ENCODE results near the gene MRPS26. TPM values are rescaled to one million over a fixed set of nuclear protein-coding genes. Genes with fewer than 3 reads are reported as not detected.

The MRPS26 gene
- total and polyA plus RNA-seq, 10 of the 15 experiments (the other 5 are each of a cell fraction or from before 2014, with no cell fraction given): 3.9 to 95.3 (median 46.5) TPM

DNA sequence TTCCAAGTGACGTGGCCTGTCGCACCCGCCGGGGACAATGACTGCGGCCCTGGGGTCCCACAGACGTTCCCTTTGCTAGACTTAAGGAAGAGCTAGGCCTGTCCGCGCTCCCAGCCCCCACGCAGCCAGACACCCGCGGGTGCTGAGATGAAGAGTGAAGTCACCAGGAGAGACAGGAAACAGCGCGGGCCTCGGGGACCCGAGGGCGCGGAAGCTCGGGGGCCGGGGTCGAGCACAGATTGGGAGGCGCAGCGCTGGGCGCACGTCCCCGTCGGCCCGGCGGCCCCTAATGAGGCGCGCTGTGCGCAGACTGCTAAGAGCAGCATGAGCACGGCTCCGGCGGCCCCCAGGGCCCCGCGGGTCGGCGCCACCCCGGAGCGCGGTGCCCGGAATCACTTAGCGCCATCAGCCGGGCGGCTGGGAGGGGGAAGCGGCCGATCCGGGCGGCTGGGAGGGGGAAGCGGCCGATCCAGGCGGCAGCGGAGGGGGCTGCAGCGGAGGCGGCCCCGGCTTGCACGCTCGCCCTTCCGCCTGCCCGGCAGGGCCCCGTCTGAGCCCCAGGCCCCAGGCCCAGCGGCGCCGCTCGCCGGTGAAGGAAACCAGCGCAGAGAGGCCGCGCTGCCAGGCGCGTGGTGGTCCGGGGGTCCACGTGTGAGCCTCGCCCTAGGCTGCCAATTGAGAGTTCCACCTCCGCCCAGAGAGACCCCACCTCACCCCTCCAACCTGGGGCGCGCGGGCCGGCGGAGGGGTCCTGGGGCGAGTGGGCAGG, 46.9 kb downstream of the MRPS26 start (continued):
- TF ChIP-seq, protein P1, sequence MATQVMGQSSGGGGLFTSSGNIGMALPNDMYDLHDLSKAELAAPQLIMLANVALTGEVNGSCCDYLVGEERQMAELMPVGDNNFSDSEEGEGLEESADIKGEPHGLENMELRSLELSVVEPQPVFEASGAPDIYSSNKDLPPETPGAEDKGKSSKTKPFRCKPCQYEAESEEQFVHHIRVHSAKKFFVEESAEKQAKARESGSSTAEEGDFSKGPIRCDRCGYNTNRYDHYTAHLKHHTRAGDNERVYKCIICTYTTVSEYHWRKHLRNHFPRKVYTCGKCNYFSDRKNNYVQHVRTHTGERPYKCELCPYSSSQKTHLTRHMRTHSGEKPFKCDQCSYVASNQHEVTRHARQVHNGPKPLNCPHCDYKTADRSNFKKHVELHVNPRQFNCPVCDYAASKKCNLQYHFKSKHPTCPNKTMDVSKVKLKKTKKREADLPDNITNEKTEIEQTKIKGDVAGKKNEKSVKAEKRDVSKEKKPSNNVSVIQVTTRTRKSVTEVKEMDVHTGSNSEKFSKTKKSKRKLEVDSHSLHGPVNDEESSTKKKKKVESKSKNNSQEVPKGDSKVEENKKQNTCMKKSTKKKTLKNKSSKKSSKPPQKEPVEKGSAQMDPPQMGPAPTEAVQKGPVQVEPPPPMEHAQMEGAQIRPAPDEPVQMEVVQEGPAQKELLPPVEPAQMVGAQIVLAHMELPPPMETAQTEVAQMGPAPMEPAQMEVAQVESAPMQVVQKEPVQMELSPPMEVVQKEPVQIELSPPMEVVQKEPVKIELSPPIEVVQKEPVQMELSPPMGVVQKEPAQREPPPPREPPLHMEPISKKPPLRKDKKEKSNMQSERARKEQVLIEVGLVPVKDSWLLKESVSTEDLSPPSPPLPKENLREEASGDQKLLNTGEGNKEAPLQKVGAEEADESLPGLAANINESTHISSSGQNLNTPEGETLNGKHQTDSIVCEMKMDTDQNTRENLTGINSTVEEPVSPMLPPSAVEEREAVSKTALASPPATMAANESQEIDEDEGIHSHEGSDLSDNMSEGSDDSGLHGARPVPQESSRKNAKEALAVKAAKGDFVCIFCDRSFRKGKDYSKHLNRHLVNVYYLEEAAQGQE (IDR thresholded peaks at IDR 0.05; ENCODE audit: low read depth, low read length): no peak
- no peak for TF ChIP-seq ZNF274 (IDR thresholded peaks at IDR 0.05; ENCODE audit: insufficient read depth, insufficient read length)
- TF ChIP-seq NFXL1 (IDR thresholded peaks at IDR 0.05; ENCODE audit: borderline replicate concordance): no peak
- TF ChIP-seq, protein P2, sequence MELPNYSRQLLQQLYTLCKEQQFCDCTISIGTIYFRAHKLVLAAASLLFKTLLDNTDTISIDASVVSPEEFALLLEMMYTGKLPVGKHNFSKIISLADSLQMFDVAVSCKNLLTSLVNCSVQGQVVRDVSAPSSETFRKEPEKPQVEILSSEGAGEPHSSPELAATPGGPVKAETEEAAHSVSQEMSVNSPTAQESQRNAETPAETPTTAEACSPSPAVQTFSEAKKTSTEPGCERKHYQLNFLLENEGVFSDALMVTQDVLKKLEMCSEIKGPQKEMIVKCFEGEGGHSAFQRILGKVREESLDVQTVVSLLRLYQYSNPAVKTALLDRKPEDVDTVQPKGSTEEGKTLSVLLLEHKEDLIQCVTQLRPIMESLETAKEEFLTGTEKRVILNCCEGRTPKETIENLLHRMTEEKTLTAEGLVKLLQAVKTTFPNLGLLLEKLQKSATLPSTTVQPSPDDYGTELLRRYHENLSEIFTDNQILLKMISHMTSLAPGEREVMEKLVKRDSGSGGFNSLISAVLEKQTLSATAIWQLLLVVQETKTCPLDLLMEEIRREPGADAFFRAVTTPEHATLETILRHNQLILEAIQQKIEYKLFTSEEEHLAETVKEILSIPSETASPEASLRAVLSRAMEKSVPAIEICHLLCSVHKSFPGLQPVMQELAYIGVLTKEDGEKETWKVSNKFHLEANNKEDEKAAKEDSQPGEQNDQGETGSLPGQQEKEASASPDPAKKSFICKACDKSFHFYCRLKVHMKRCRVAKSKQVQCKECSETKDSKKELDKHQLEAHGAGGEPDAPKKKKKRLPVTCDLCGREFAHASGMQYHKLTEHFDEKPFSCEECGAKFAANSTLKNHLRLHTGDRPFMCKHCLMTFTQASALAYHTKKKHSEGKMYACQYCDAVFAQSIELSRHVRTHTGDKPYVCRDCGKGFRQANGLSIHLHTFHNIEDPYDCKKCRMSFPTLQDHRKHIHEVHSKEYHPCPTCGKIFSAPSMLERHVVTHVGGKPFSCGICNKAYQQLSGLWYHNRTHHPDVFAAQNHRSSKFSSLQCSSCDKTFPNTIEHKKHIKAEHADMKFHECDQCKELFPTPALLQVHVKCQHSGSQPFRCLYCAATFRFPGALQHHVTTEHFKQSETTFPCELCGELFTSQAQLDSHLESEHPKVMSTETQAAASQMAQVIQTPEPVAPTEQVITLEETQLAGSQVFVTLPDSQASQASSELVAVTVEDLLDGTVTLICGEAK (IDR thresholded peaks at IDR 0.05; ENCODE audit: borderline replicate concordance): no peak
- TF ChIP-seq, protein P3, sequence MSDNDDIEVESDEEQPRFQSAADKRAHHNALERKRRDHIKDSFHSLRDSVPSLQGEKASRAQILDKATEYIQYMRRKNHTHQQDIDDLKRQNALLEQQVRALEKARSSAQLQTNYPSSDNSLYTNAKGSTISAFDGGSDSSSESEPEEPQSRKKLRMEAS (IDR thresholded peaks at IDR 0.05; ENCODE audit: low read depth, low read length): no peak
- TF ChIP-seq CBFB (IDR thresholded peaks at IDR 0.05; ENCODE audit: low read depth): no peak

All from GM12878 (cell line).